Common myeloid progenitor, CD34-positive (primary cell): ENCODE measurements around the gene PATE3.

Source experiments
- CTCF ChIA-PET: fragments of 350-600 bp; sonication (Branson Sonifier 250); formaldehyde crosslinking; loops from one replicate; lab custom pipeline; 2021; ENCODE audit warnings: antibody characterized with exemption; lab: Charles Lee
- POLR2A ChIA-PET: fragments of 350-600 bp; sonication (Branson Sonifier 250); formaldehyde crosslinking; loops from one replicate; lab custom pipeline; 2021; ENCODE audit warnings: antibody characterized with exemption; lab: Charles Lee
- DNase-seq, 3 donors: peaks; one replicate each; pipeline versions ENCODE4 v3.0.0 to v3.0.0-alpha.2; 2013
- H3K27ac ChIP-seq, 2 experiments: 1 replicate in 1 of 2; 2 replicates in 1 of 2; pipeline ENCODE4 v1.7.0; 2013; ENCODE audit warnings: inconsistent platforms in 2 of 2, low read length in 2 of 2, mild to moderate bottlenecking in 2 of 2, low read depth in 1 of 2, moderate library complexity in 1 of 2; ENCODE audit not compliant: severe bottlenecking in 2 of 2, insufficient read depth in 1 of 2, poor library complexity in 1 of 2
- H3K27me3 ChIP-seq, 5 experiments: replicated peaks in 2 of 5; 1 replicate in 3 of 5; 2 replicates in 2 of 5; pipeline versions ENCODE4 v1.6.1 to v1.7.0; 2013; ENCODE audit warnings: low read length in 4 of 5, mild to moderate bottlenecking in 2 of 5, moderate library complexity in 2 of 5, inconsistent platforms in 1 of 5; ENCODE audit not compliant: insufficient read depth in 5 of 5, control insufficient read depth in 4 of 5
- H3K36me3 ChIP-seq, 4 experiments: 1 replicate in 2 of 4; 2 replicates in 2 of 4; pipeline versions ENCODE4 v1.6.1 to v1.7.0; 2013; ENCODE audit warnings: low read length in 3 of 4, control low read depth in 1 of 4, mild to moderate bottlenecking in 1 of 4; ENCODE audit not compliant: control insufficient read depth in 4 of 4, insufficient read depth in 4 of 4
- H3K4me1 ChIP-seq, 4 experiments: 1 replicate in 3 of 4; 2 replicates in 1 of 4; pipeline versions ENCODE4 v1.6.1 to v1.7.1; 2013; ENCODE audit warnings: low read length in 3 of 4, mild to moderate bottlenecking in 3 of 4, control low read depth in 1 of 4, inconsistent platforms in 1 of 4, moderate library complexity in 1 of 4; ENCODE audit not compliant: control insufficient read depth in 4 of 4, insufficient read depth in 4 of 4; ENCODE audit errors: control extremely low read depth in 1 of 4
- H3K4me3 ChIP-seq, 7 experiments: 1 replicate in 4 of 7; 2 replicates in 3 of 7; pipeline versions ENCODE4 v1.5.1 to v1.7.0; 2013; ENCODE audit warnings: mild to moderate bottlenecking in 7 of 7, low read length in 6 of 7, moderate library complexity in 6 of 7, inconsistent platforms in 2 of 7, low read depth in 2 of 7, control low read depth in 1 of 7; ENCODE audit not compliant: insufficient read depth in 4 of 7, control insufficient read depth in 1 of 7; ENCODE audit errors: extremely low read depth in 1 of 7
- H3K9me3 ChIP-seq, 5 experiments: 1 replicate in 4 of 5; 2 replicates in 1 of 5; pipeline versions ENCODE4 v1.6.1 to v1.7.1; 2013; ENCODE audit warnings: low read length in 4 of 5, mild to moderate bottlenecking in 2 of 5, inconsistent platforms in 1 of 5, low read depth in 1 of 5, moderate library complexity in 1 of 5; ENCODE audit not compliant: control insufficient read depth in 4 of 5, insufficient read depth in 2 of 5; ENCODE audit errors: control extremely low read depth in 1 of 5
- WGBS: methylation state at CpG from one replicate; pipeline ENCODE4 v1.1.5; 2013; ENCODE audit not compliant: insufficient coverage; 5-methylcytosine and 5-hydroxymethylcytosine counted together

Gene PATE3

GRCh38 chr11:125833016-125833415, 45.1 kb downstream of the PATE3 start, which contains the start of gene PATE4:
Gene PATE4, plus strand, starts transcription at chr11:125833316. Its CDS starts 44 bp downstream, at chr11:125833360.
- Histone ChIP-seq H3K4me1 (no peaks in the 10 kb centered on the region), H3K4me3 (no peak within 1 kb of the TSS), H3K36me3 (no peaks in the 10 kb centered on the region), H3K27me3 (peaks cover 0 to 10% (median 2%) of the 10 kb centered on the region in 5 experiments), H3K27ac (no peak within 1 kb of the TSS), H3K9me3 (peaks cover 0 to 7% (median 0%) of the 10 kb centered on the region in 5 experiments)
- no CpG with 5 or more reads among the region's 3 CpGs for whole genome bisulfite sequencing
- DNase-seq, result no peak
- CTCF ChIA-PET, result interaction anchor here (1.5 kb wide), 1 partner anchor 10 kb away, joined by 3 read pairs; no protein-coding TSS in a partner anchor
- POLR2A ChIA-PET, result no interaction called here

GRCh38 chr11:125835748-125836147, 47.8 kb downstream of the PATE3 start:
- no peaks in the 10 kb centered on the region for H3K4me1 ChIP-seq
- H3K27me3 ChIP-seq, result peaks cover 0 to 10% (median 2%) of the 10 kb centered on the region in 5 experiments
- 100% methylated on average over 1 of the region's 6 CpGs for WGBS
- ChIA-PET CTCF (no interaction called here), POLR2A (no interaction called here)
- H3K36me3 ChIP-seq, result no peaks in the 10 kb centered on the region
- peaks cover 0 to 6% (median 0%) of the 10 kb centered on the region in 5 experiments for H3K9me3 ChIP-seq
- H3K27ac ChIP-seq, result no peak overlapping the region
- DNase-seq, result no peak
- no peak overlapping the region for H3K4me3 ChIP-seq
